A673 (cell line): ENCODE data around the gene SLC47A2.

Experiments
- CTCF ChIP-seq: fragments of 300-800, 200-600 bp; sonication (generic); conservative IDR thresholded peaks from 2 replicates; pipeline ENCODE4 v1.5.1; 2017; ENCODE audit warnings: low read depth, mild to moderate bottlenecking, antibody characterized with exemption, low read length, moderate library complexity, mixed read lengths
- EZH2 ChIP-seq: fragments of 200-600 bp; sonication (generic); IDR thresholded peaks from 2 replicates; pipeline ENCODE4 v1.6.1; 2017; ENCODE audit warnings: borderline replicate concordance, low read depth, mild to moderate bottlenecking, mixed read lengths, antibody characterized with exemption, low read length; ENCODE audit not compliant: poor library complexity, severe bottlenecking

- no peak for TF ChIP-seq CTCF
- TF ChIP-seq EZH2 = no peak
Observed at GRCh38 chr17:19750835-19751234, 34.5 kb upstream of the SLC47A2 start.
